ENCODE data around the gene FGF1.

FGF1 gene

DNA sequence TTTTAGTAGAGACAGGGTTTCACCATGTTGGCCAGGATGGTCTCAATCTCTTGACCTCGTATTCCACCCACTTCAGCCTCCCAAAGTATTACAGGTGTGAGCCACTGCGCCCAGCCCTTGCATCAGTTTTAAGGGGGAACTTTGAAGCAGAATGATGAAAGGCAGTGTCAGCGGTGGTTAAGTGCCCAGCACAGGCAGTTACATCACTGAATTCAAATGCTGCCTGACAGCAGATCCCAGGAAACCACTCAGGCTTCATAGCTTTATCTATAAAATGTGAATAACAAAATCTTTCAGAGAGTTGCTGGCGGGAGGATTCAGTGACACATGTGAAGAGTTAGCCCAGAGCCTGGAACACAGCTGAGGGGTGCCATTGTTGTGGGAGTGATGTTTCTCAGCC lies 26.5 kb downstream of the FGF1 start (continued):
- TF ChIP-seq ZNF677 (tag by site-specific recombination; IDR thresholded peaks at IDR 0.05) (no peak), SETDB1 (IDR thresholded peaks at IDR 0.05; ENCODE audit: insufficient read length, low read length) (no peak), ZNF791 (tag by site-specific recombination; IDR thresholded peaks at IDR 0.05) (no peak)
- TF ChIP-seq, protein P1, sequence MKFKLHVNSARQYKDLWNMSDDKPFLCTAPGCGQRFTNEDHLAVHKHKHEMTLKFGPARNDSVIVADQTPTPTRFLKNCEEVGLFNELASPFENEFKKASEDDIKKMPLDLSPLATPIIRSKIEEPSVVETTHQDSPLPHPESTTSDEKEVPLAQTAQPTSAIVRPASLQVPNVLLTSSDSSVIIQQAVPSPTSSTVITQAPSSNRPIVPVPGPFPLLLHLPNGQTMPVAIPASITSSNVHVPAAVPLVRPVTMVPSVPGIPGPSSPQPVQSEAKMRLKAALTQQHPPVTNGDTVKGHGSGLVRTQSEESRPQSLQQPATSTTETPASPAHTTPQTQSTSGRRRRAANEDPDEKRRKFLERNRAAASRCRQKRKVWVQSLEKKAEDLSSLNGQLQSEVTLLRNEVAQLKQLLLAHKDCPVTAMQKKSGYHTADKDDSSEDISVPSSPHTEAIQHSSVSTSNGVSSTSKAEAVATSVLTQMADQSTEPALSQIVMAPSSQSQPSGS (tag by site-specific recombination; IDR thresholded peaks at IDR 0.05; ENCODE audit: low read depth): no peak

DNA sequence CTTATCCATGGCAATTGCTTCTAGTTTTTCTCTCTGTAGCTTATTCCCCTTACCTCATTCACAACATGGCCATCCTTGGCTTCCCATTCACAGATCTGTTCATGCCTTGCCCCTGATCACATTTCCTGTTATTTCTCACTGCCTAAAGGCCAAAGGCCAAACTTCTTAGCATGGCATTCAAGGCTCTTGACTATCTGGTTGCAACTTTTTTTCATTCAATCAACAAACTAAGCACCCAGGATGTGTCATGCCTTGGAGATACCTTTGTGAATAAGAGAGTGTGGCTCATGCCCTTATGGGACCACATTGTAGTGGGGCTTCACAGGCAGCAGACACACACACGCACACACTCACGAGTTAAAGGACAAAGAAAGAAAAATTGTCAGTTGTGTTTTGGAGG lies 27.6 kb downstream of the FGF1 start:
- Histone ChIP-seq H3K36me3 (ENCODE audit: control insufficient read depth in 2 of 2, insufficient read depth in 1 of 2, low read length in 2 of 2) (no peaks in the 10 kb centered on the region), H3K27ac (ENCODE audit: extremely low read depth, low read depth, low read length) (no peak overlapping the region), H3K9me3 (ENCODE audit: control insufficient read depth, insufficient read depth, low read depth, low read length) (no peaks in the 10 kb centered on the region), H3K4me1 (ENCODE audit: control insufficient read depth, insufficient read depth, low read length) (no peaks in the 10 kb centered on the region), H3K4me3 (ENCODE audit: low read depth, low read length) (no peak overlapping the region)
- TF ChIP-seq ZNF621 (tag by site-specific recombination; IDR thresholded peaks at IDR 0.05) (no peak), GLI4 (tag by site-specific recombination; IDR thresholded peaks at IDR 0.05) (peak; percentile 94; the same call in 1 of the 2 replicates)
- ChIA-PET POLR2A (no interaction called here), CTCF (interaction anchor here (0.6 to 8.0 kb wide), 4 partner anchors 33 to 260 kb away, joined by 4 to 232 read pairs (median 7); no protein-coding TSS in a partner anchor)

DNA sequence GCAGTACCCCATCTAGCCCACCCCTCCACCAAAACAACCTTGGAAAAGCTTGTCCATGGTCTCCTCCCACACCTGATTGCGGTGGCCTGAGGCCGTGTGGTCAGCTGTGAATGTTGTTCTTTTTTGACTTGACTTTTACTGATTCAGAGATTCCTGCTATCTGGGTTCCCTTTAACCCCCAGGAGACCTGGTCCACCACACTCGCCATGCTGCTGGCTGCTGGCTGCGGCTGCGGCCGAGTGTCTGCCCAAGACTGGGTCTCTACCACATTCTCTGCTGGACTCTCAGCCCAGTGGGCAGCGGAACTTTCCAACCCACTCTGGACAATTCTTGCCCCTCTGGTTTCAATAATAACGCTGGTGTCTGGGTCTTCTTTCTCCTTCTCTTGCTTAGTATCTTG lies 28.4 kb downstream of the FGF1 start:
- H3K9me3 ChIP-seq (ENCODE audit: control insufficient read depth, insufficient read depth, low read depth, low read length): no peaks in the 10 kb centered on the region
- H3K4me3 ChIP-seq (ENCODE audit: low read depth, low read length): no peak overlapping the region
- no peaks in the 10 kb centered on the region for H3K4me1 ChIP-seq (ENCODE audit: control insufficient read depth, insufficient read depth, low read length)
- TF ChIP-seq ZNF114 (tag by site-specific recombination; IDR thresholded peaks at IDR 0.05) (no peak), ZNF221 (tag by site-specific recombination; IDR thresholded peaks at IDR 0.05; ENCODE audit: borderline replicate concordance) (no peak), ZNF701 (tag by site-specific recombination; IDR thresholded peaks at IDR 0.05) (no peak), ZNF394 (tag by site-specific recombination; IDR thresholded peaks at IDR 0.05; ENCODE audit: borderline replicate concordance) (no peak), ZNF239 (tag by site-specific recombination; IDR thresholded peaks at IDR 0.05) (no peak), SALL2 (tag by site-specific recombination; IDR thresholded peaks at IDR 0.05; ENCODE audit: borderline replicate concordance) (no peak), SCRT2 (tag by site-specific recombination; IDR thresholded peaks at IDR 0.05) (no peak), ZNF324 (tag by site-specific recombination; IDR thresholded peaks at IDR 0.05) (no peak), ZNF521 (tag by site-specific recombination; IDR thresholded peaks at IDR 0.05) (no peak), SETDB1 (IDR thresholded peaks at IDR 0.05; ENCODE audit: insufficient read length, low read length) (no peak), ZFP69B (tag by site-specific recombination; IDR thresholded peaks at IDR 0.05) (no peak), ZBTB7A (tag by site-specific recombination; IDR thresholded peaks at IDR 0.05; ENCODE audit: low read depth) (no peak), ZNF843 (tag by site-specific recombination; IDR thresholded peaks at IDR 0.05) (no peak), ZNF146 (tag by site-specific recombination; IDR thresholded peaks at IDR 0.05) (no peak), ZNF660 (tag by site-specific recombination; IDR thresholded peaks at IDR 0.05) (no peak)
- TF ChIP-seq, protein P2, sequence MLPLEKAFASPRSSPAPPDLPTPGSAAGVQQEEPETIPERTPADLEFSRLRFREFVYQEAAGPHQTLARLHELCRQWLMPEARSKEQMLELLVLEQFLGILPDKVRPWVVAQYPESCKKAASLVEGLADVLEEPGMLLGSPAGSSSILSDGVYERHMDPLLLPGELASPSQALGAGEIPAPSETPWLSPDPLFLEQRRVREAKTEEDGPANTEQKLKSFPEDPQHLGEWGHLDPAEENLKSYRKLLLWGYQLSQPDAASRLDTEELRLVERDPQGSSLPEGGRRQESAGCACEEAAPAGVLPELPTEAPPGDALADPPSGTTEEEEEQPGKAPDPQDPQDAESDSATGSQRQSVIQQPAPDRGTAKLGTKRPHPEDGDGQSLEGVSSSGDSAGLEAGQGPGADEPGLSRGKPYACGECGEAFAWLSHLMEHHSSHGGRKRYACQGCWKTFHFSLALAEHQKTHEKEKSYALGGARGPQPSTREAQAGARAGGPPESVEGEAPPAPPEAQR (tag by site-specific recombination; IDR thresholded peaks at IDR 0.05): no peak
- TF ChIP-seq, protein P3, sequence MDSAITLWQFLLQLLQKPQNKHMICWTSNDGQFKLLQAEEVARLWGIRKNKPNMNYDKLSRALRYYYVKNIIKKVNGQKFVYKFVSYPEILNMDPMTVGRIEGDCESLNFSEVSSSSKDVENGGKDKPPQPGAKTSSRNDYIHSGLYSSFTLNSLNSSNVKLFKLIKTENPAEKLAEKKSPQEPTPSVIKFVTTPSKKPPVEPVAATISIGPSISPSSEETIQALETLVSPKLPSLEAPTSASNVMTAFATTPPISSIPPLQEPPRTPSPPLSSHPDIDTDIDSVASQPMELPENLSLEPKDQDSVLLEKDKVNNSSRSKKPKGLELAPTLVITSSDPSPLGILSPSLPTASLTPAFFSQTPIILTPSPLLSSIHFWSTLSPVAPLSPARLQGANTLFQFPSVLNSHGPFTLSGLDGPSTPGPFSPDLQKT (IDR thresholded peaks at IDR 0.05; ENCODE audit: borderline replicate concordance, low read depth, low read length): no peak
- TF ChIP-seq, protein P4, sequence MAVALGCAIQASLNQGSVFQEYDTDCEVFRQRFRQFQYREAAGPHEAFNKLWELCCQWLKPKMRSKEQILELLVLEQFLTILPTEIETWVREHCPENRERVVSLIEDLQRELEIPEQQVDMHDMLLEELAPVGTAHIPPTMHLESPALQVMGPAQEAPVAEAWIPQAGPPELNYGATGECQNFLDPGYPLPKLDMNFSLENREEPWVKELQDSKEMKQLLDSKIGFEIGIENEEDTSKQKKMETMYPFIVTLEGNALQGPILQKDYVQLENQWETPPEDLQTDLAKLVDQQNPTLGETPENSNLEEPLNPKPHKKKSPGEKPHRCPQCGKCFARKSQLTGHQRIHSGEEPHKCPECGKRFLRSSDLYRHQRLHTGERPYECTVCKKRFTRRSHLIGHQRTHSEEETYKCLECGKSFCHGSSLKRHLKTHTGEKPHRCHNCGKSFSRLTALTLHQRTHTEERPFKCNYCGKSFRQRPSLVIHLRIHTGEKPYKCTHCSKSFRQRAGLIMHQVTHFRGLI (tag by site-specific recombination; IDR thresholded peaks at IDR 0.05): no peak
- TF ChIP-seq, protein P5, sequence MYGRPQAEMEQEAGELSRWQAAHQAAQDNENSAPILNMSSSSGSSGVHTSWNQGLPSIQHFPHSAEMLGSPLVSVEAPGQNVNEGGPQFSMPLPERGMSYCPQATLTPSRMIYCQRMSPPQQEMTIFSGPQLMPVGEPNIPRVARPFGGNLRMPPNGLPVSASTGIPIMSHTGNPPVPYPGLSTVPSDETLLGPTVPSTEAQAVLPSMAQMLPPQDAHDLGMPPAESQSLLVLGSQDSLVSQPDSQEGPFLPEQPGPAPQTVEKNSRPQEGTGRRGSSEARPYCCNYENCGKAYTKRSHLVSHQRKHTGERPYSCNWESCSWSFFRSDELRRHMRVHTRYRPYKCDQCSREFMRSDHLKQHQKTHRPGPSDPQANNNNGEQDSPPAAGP (tag by site-specific recombination; IDR thresholded peaks at IDR 0.05): no peak
- TF ChIP-seq, protein P6, sequence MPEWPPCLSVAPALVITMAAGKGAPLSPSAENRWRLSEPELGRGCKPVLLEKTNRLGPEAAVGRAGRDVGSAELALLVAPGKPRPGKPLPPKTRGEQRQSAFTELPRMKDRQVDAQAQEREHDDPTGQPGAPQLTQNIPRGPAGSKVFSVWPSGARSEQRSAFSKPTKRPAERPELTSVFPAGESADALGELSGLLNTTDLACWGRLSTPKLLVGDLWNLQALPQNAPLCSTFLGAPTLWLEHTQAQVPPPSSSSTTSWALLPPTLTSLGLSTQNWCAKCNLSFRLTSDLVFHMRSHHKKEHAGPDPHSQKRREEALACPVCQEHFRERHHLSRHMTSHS (tag by site-specific recombination; IDR thresholded peaks at IDR 0.05): no peak
- ChIA-PET POLR2A (no interaction called here), CTCF (interaction anchor here (1.2 to 8.0 kb wide), 3 partner anchors 28 to 56 kb away, joined by 3 to 232 read pairs (median 26); partner anchors contain the start of gene FGF1)
- H3K36me3 ChIP-seq (ENCODE audit: control insufficient read depth in 2 of 2, insufficient read depth in 1 of 2, low read length in 2 of 2): no peaks in the 10 kb centered on the region
- H3K27ac ChIP-seq (ENCODE audit: extremely low read depth, low read depth, low read length): no peak overlapping the region
